ELF-1 (cell line): ENCODE measurements around the gene BTD.
A peak's percentile ranks its signal among the peaks of the same experiment; 100 is the strongest.

Experiments used
- DNase-seq: peaks from one replicate; pipeline ENCODE4 v3.0.0-alpha.2; 2016; ENCODE audit warnings: low read depth, low spot score

Gene BTD

DNA sequence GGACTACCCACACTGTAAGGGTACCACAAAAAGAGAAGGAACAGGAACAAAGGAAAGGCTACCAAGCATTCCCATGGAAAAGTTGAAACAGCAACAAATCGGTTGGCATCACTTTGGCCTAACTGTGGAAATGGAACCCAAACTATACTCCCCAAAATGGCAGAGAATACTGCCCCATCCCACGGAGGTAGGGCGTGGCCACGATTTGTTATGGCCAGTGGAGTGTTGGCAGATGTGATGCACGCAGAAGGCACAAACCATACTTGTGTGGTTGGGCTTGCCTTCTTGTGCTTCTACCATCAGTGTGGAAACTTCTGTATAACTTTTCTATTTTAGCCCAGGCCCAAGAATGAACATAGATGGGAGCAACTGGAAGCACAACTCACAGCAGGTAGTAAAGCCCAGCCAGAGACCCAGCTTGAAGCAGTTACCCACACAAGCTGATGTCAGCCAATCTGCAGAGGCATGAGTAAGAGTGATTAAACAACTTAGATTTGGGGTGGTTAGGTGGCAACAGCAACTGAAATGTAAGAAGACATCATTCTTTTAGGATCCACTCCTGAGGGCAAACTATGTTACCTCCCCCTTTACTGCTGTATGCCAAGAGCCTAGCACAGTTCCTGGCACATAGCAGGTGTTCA lies 64.1 kb downstream of the BTD start:
- no peak for DNase-seq

DNA sequence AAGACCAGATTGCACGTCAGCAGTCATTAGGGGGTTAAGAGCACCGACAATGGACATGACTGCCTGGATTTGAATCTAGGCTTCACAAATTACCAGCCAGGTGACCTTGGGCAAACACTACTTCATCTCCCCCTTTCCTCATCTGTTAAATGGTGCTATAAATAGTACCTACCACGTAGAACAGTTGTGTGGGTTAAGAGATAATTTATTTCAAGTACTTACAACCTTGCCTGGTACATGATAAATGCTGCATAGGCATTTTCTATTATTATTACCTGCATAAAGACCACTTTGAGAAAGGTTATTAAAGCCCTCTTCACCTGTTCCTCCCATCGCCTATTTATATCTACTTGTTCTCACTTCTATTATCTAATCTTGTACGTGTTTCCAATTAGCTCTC lies 64.7 kb downstream of the BTD start:
- no peak for DNase-seq

DNA sequence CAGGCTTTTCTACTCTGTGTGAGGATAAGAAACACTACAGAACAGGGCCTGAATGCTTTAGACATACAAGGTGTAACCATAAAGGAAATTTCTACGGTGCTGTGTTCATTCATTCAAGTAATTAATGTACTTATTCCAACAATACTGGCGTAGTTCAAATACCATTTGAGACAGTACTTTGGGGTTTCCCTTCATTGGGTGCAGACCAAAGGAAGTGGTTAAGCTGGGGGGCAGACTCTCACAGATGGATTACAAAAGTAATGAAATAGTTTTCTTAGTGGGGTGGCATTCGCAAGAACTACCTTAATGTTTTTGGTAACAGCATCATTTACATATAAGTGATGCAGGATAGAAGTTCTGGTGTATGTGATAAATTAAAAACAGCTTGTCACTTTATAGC lies 65.9 kb downstream of the BTD start:
- no peak for DNase-seq

DNA sequence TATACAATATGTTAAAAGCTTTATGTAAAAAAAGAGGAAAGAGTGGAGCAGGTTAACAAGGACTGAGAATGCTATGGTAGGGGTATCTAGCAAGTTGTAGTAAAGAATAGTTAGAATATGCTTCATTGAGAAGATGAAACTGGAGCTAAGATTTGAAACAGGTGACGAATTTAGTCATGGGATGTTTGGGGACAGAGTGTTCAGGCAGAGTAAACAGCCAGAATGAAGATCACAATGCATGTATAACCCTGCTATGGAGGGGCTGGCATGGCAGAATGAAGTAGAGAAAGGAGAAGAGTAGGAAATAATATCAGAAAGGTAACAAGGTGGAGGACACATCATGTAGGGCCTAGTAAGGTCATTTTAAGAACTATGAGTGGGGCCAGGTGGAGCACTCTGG lies 72.0 kb downstream of the BTD start:
- DNase-seq = no peak

DNA sequence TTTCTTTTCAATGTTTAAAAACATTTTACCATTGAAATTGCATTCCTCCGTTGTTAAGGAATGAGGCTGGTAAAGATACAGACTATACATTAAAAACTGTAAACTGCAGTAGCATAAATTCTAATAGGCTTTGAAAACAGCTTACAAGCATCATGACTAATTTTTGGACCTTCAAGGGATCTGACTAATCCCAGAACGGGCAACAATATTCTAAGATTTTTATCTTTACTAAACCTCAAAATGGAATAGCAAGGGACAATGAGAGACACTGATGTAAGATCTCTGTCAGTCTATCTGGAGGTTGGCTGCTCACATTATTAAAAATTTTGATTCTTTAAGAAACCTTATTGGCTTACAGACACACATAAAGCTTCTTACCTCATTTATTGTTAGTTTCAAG lies 74.7 kb downstream of the BTD start:
- no peak for DNase-seq

DNA sequence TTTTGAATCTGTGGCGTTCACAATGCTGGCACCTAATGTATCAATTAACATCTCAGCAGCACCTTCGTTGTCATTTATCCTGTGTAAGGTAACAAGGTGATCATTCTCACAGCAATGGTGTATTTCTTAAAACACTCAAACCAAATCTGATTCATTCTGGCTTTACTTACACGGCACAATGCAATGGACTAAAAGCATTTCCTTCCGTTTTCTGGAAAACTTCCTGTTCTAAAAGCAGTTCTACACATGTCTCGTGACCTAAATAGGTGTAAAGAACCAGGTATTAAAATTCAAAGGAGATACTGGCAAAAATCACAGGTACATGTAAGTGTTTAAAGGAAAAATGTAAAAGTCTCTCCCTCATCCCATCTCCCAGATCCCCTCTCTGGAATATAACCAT lies 77.8 kb downstream of the BTD start:
- DNase-seq = no peak

DNA sequence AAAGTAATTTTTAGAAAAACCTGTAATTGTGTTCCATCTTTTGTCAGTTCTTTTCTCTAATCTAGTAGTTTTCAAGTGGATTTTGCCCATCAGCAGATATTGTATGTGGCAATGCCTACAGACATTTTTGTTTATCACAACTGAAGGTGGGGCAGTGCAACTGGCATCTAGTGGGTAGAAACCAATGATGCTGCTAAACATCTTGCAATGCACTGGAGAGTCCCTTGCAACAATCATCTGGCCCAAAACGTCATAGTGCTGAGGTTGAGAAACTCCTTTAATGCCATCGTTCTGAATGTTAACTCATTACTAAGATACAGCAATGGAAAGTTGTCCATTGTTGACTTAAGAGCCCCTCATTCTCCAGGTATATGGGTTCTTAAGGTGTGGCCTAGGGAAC lies 80.1 kb downstream of the BTD start:
- no peak for DNase-seq

DNA sequence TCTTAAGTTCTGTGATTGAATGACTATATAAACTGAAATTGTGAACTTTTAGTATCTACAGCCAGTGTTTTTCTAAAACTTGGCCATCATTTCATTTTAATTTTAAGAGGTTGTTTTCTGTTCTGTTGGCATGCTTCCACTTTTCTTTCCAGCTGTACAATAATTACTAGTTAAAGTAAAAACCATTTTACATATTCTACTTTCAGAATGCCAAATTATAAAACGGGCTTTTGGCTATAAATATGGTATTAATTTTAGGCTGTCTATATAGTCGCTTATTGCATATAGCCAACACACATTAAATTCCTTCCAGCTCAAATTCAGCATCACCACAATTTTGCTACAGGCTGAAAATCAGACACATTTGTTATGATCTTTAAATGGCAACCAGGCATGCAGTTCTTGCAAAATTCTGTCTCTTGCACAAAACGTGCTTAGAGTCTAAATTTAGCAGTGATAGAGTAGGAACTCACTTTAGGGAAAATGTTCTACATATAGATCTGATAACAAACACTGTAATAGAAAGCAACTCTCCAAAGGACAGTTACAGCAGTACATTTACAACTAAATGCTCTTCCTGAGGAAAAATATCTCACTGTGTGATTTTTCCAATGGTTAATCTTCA lies 81.1 kb downstream of the BTD start:
- DNase-seq = no peak

DNA sequence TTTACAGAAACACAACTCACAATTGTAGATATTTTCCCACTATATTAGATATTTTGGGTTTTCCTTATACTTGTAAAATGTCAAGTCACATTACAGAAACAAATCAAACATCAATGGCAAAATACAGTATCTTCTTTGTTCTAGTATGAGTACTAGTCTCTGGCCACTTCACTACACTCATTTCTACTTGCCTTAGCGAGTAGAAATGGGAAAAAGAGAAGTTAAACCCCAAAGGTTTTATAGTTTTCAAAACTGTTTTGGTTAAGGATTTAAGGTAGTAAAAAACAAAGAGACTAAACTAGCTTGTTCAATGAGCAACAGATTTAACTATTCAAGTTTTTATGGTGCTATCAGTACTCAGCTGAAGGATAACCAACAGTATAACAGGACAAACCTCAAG lies 81.7 kb downstream of the BTD start:
- no peak for DNase-seq

DNA sequence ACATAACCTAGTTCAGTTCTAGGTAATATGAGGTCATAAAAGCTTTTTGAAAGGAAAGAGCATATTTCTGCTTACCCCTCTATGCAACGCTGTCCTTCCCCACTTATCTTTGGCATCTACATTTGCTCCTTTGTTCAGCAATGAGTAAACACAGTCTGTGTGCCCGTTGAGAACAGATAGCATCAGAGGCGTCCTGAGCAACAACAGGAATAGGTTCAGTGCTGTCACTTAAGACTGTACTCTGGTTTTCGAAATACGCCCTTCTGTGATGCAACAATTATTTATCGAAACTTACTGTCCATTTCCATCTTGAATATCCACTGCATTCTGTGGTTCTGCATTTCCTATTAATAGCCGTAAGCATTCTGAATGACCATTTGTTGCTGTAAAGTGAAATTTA lies 84.4 kb downstream of the BTD start:
- peak; percentile 7 for DNase-seq

DNA sequence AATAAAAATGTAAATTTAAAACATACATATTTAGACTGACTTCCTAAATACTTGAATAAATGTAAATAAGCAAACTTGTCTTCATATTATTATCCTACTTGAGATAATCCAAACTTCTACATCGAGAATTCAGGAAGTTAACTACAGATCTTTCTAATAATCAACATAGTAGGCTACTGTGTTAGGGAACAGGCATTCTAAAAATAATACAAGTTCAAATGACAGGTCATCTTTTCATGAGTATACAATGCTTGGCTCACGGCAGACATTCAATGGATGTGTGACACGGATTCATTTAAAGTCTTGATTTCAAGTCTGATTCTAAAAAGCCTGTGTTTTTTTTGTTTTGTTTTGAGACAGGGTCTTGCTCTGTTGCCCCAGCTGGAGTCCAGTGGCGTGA lies 88.7 kb downstream of the BTD start:
- no peak for DNase-seq

DNA sequence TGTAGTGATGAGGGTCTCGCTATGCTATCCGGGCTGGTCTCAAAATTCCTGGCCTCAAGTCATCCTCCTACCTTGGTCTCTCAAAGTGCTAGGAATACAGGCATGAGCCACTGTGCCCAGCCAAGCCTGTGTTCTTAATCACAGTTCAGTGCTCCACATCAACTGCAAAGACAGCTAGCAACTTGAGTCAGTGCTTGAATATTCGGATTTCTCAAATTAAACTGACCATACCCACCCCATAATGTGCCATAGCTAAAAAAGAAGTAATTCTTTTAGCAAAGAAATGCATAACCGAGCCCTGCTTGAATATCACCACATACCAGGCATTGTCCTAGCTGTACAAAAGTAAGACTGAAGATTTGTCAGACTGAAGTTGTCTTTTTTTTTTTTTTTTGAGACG lies 89.2 kb downstream of the BTD start:
- DNase-seq = no peak

DNA sequence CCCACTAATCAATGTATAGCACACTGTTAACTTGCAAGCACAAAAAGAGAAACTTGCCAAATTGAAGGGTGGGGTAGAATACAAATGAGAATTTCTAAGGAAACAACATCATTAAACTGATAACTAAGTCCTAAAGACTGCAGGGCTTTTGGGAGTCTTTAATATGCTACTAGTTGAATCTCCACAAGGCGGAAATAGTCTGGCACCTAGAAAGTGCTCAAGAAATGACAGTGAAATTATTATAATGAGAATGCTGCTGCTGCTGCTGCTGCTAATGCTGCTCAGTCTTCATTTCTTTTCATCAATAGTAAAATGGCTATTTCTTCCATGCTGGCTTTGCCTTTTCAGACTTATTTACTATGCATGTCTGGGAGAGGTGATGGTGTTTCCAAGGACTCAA lies 91.8 kb downstream of the BTD start:
- DNase-seq = no peak

DNA sequence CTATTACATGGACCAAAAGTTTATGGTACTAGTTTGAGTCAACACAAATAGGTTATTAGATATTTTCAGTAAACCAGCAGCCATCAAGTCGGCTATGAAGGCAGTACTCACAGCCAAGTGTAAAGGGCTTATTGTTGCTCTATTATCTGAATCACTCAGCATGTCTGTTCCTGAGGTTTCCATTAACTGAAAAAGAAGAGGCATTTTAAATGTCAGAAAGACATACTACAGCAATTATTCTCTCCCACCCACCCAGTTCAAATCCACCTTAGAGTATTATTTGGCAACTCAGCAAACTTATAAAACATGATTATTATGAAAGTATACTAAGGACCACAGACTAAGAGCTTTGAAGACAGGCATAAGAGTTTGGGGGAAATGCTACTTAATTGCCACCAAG lies 93.1 kb downstream of the BTD start:
- no peak for DNase-seq
